Panc1 (cell line): ENCODE data around the gene SYCE3. TPM values are rescaled to one million over a fixed set of nuclear protein-coding genes. Genes with fewer than 3 reads are reported as not detected.

Source experiments
- ATAC-seq: fragments of 200-7000 bp; cut with Tn5 transposase; 2 replicates; pipeline ENCODE4 v1.9.1; 2020; ENCODE audit warnings: mild to moderate bottlenecking, moderate library complexity
- BruUV-seq: library from RNA; stranded (reverse); fragments of 400-500 nt; replicated peaks from 2 replicates; lab custom pipeline; 2021; lab: Mats Ljungman, UMichigan
- CTCF ChIA-PET: fragments of 300-600 bp; sonication (Branson Sonifier 250); formaldehyde crosslinking; loops from one replicate; lab custom pipeline; 2022; ENCODE audit warnings: antibody characterized with exemption; lab: Charles Lee
- POLR2A ChIA-PET: fragments of 300-600 bp; sonication (Branson Sonifier 250); formaldehyde crosslinking; loops from one replicate; lab custom pipeline; 2022; ENCODE audit warnings: antibody characterized with exemption; lab: Charles Lee
- DNase-seq: peaks from one replicate; pipeline ENCODE4 v3.0.0-alpha.2; 2010; ENCODE audit warnings: low read depth, low spot score
- H3K27ac ChIP-seq: 2 replicates; pipeline ENCODE4 v1.5.1; 2011; ENCODE audit warnings: mild to moderate bottlenecking, low read length, inconsistent platforms
- H3K27me3 ChIP-seq: fragments of 200-500 bp; sonication (Bioruptor generic); 2 replicates; pipeline ENCODE4 v1.6.0; 2014; ENCODE audit warnings: low read length, inconsistent platforms; ENCODE audit not compliant: control insufficient read depth, insufficient read depth
- H3K36me3 ChIP-seq: fragments of 200-500 bp; sonication (Bioruptor generic); 2 replicates; pipeline ENCODE4 v1.5.1; 2014; ENCODE audit warnings: inconsistent platforms, mild to moderate bottlenecking, low read length, moderate library complexity; ENCODE audit not compliant: control insufficient read depth, insufficient read depth
- H3K4me1 ChIP-seq: 2 replicates; pipeline ENCODE4 v1.5.1; 2011; ENCODE audit warnings: inconsistent platforms, mild to moderate bottlenecking, low read length, moderate library complexity; ENCODE audit not compliant: control insufficient read depth, insufficient read depth
- H3K4me3 ChIP-seq, 2 experiments: 2 replicates each; pipeline ENCODE4 v1.5.1; 2011 to 2012; ENCODE audit warnings: low read depth in 2 of 2, low read length in 2 of 2, mild to moderate bottlenecking in 2 of 2, inconsistent platforms in 1 of 2, moderate library complexity in 1 of 2
- H3K9me3 ChIP-seq: fragments of 200-500 bp; sonication (Bioruptor generic); 2 replicates; pipeline ENCODE4 v1.5.1; 2014; ENCODE audit warnings: low read depth, mild to moderate bottlenecking, inconsistent platforms, low read length, moderate library complexity; ENCODE audit not compliant: control insufficient read depth, insufficient read depth
- POLR2AphosphoS5 ChIP-seq: IDR thresholded peaks from 2 replicates; pipeline ENCODE4 v1.6.1; 2012; ENCODE audit warnings: mild to moderate bottlenecking, low read depth, low read length, moderate library complexity
- REST ChIP-seq, 2 experiments: IDR thresholded peaks; 2 replicates each; pipeline ENCODE4 v1.6.1; 2011 to 2012; ENCODE audit warnings: low read depth in 2 of 2, control low read depth in 1 of 2, low read length in 1 of 2, mild to moderate bottlenecking in 1 of 2, moderate library complexity in 1 of 2; ENCODE audit not compliant: insufficient read depth in 1 of 2
- SIN3A ChIP-seq: IDR thresholded peaks from 2 replicates; pipeline ENCODE4 v1.6.1; 2012; ENCODE audit warnings: low read depth, mild to moderate bottlenecking, low read length, moderate library complexity, borderline replicate concordance; ENCODE audit not compliant: insufficient read depth
- TCF7L2 ChIP-seq: IDR thresholded peaks from 2 replicates; pipeline ENCODE4 v1.6.1; 2011; ENCODE audit warnings: mild to moderate bottlenecking, low read depth, low read length, inconsistent platforms
- in situ Hi-C: cut with HindIII; loops from 2 replicates; pipeline ENCODE4 v1.10.0; 2016; ENCODE audit warnings: low sequenced_read_pairs, low pct_unique_long_range_greater_than_20kb
- intact Hi-C: fragments of 100-400 bp; cut with micrococcal nuclease; formaldehyde crosslinking; loops from one replicate; pipeline ENCODE4 v1.10.0; 2022; ENCODE audit not compliant: unreplicated experiment
- total RNA-seq: library from RNA; stranded (reverse); gene quantifications from one replicate; pipeline ENCODE4 v1.2.1, GENCODE V29; 2021; ENCODE audit not compliant: unreplicated experiment
- TF ChIP-seq, protein P1 (sequence below): fragments of 450-650 bp; IDR thresholded peaks from 2 replicates; pipeline ENCODE4 v1.5.1; 2017; ENCODE audit warnings: mild to moderate bottlenecking

The SYCE3 gene
- total RNA-seq, 1 experiment from 2014 or later: not detected

GRCh38 chr22:50513175-50513574 is 49.5 kb downstream of the SYCE3 start:
- no TSS peak for BruUV-seq
- ATAC-seq: no peak
- POLR2A ChIA-PET: no interaction called here
- Histone ChIP-seq H3K9me3 (no peaks in the 10 kb centered on the region), H3K27ac (no peak overlapping the region), H3K27me3 (no peaks in the 10 kb centered on the region), H3K4me1 (peaks cover 5% of the 10 kb centered on the region), H3K36me3 (no peaks in the 10 kb centered on the region; the same call in 1 of the 2 replicates), H3K4me3 (no peak overlapping the region)
- TF ChIP-seq SIN3A (no peak), REST (IDR thresholded peaks at IDR 0.05; ENCODE audit: insufficient read depth in 1 of 2, low read depth in 2 of 2, low read length in 1 of 2) (no peak), TCF7L2 (no peak), POLR2AphosphoS5 (no peak)
- TF ChIP-seq, protein P1, sequence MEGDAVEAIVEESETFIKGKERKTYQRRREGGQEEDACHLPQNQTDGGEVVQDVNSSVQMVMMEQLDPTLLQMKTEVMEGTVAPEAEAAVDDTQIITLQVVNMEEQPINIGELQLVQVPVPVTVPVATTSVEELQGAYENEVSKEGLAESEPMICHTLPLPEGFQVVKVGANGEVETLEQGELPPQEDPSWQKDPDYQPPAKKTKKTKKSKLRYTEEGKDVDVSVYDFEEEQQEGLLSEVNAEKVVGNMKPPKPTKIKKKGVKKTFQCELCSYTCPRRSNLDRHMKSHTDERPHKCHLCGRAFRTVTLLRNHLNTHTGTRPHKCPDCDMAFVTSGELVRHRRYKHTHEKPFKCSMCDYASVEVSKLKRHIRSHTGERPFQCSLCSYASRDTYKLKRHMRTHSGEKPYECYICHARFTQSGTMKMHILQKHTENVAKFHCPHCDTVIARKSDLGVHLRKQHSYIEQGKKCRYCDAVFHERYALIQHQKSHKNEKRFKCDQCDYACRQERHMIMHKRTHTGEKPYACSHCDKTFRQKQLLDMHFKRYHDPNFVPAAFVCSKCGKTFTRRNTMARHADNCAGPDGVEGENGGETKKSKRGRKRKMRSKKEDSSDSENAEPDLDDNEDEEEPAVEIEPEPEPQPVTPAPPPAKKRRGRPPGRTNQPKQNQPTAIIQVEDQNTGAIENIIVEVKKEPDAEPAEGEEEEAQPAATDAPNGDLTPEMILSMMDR: no peak
- in situ Hi-C loops: no loop called here
- CTCF ChIA-PET: no interaction called here
- intact Hi-C loops: no loop called here
- DNase-seq: no peak

GRCh38 chr22:50508897-50509296 is 53.8 kb downstream of the SYCE3 start:
- ChIA-PET POLR2A (interaction anchor here (0.6 kb wide), 1 partner anchor 52 kb away, joined by 5 read pairs; no protein-coding TSS in a partner anchor), CTCF (interaction anchor here (1.4 kb wide), 1 partner anchor 17 kb away, joined by 10 read pairs; the partner anchor contains the start of gene SCO2)
- no peaks in the 10 kb centered on the region for H3K9me3 ChIP-seq
- in situ Hi-C loops: no loop called here
- intact Hi-C loops: no loop called here
- no peak for DNase-seq
- TSS peak; percentile 92 for BruUV-seq
- H3K36me3 ChIP-seq: peaks cover 4% of the 10 kb centered on the region
- H3K4me3 ChIP-seq: peak overlapping the region; percentile 59 to 69
- H3K27ac ChIP-seq: peak overlapping the region; percentile 73
- H3K4me1 ChIP-seq: peaks cover 5% of the 10 kb centered on the region
- no peaks in the 10 kb centered on the region for H3K27me3 ChIP-seq
- TF ChIP-seq TCF7L2 (no peak), REST (IDR thresholded peaks at IDR 0.05; ENCODE audit: insufficient read depth in 1 of 2, low read depth in 2 of 2, low read length in 1 of 2) (no peak), POLR2AphosphoS5 (no peak), SIN3A (no peak)
- TF ChIP-seq, protein P1: no peak
- ATAC-seq: no peak
